GM12878 (cell line): Measurements from ENCODE around the gene SNRNP25. TPM values are rescaled to one million over a fixed set of nuclear protein-coding genes. Genes with fewer than 3 reads are reported as not detected.

ENCODE experiments used
- ATAC-seq: fragments of 200-7000 bp; cut with Tn5 transposase; 3 replicates; pipeline ENCODE4 v1.9.1; 2020; ENCODE audit warnings: mild to moderate bottlenecking, moderate library complexity
- BruUV-seq: library from RNA; stranded (reverse); fragments of 400-500 nt; replicated peaks from 2 replicates; lab custom pipeline; 2021; lab: Mats Ljungman, UMichigan
- CTCF ChIA-PET: fragments of 300-600 bp; sonication (Branson Sonifier 250); formaldehyde crosslinking; extraction: SDS; loops from one replicate; lab custom pipeline; 2021; ENCODE audit warnings: inconsistent platforms; lab: Yijun Ruan, JAX
- POLR2A ChIA-PET: fragments of 350-600 bp; formaldehyde crosslinking; extraction: SDS; loops from one replicate; lab custom pipeline; 2021; ENCODE audit warnings: inconsistent platforms; lab: Charles Lee
- RAD21 ChIA-PET: fragments of 300-600 bp; sonication (Branson Sonifier 250); formaldehyde crosslinking; loops from one replicate; lab custom pipeline; 2023; ENCODE audit warnings: antibody characterized with exemption; ENCODE audit not compliant: unreplicated experiment; lab: Charles Lee
- SMC1A ChIA-PET: fragments of 300-600 bp; sonication (Branson Sonifier 250); formaldehyde crosslinking; loops from one replicate; lab custom pipeline; 2023; ENCODE audit not compliant: unreplicated experiment, uncharacterized antibody; lab: Charles Lee
- DNase-seq: peaks from one replicate; pipeline ENCODE4 v3.0.0-alpha.2; 2011; ENCODE audit warnings: low read depth, low spot score
- FAIRE-seq: peaks from 3 replicates; lab custom pipeline; 2011; peaks lifted over from hg19 to GRCh38; lab: Jason Lieb, UNC
- H2AFZ ChIP-seq: 2 replicates; pipeline ENCODE4 v1.6.0; 2011; ENCODE audit warnings: low read depth, low read length, control low read depth; ENCODE audit not compliant: control insufficient read depth
- H3K27ac ChIP-seq: 2 replicates; pipeline ENCODE4 v1.5.1; 2011; ENCODE audit warnings: control low read depth; ENCODE audit not compliant: control insufficient read depth, insufficient read depth
- H3K27me3 ChIP-seq, 2 experiments: replicated peaks in 1 of 2; 2 replicates each; pipeline versions ENCODE4 v1.6.0 to v1.6.1; 2011; ENCODE audit warnings: low read length in 1 of 2; ENCODE audit not compliant: control insufficient read depth in 2 of 2, insufficient read depth in 2 of 2
- H3K36me3 ChIP-seq, 2 experiments: 2 replicates each; pipeline ENCODE4 v1.5.1; 2011; ENCODE audit warnings: low read length in 1 of 2; ENCODE audit not compliant: control insufficient read depth in 2 of 2, insufficient read depth in 2 of 2
- H3K4me1 ChIP-seq: 2 replicates; pipeline ENCODE4 v1.6.1; 2011; ENCODE audit warnings: mild to moderate bottlenecking, low read length, moderate library complexity, mixed read lengths; ENCODE audit not compliant: control insufficient read depth, insufficient read depth
- H3K4me2 ChIP-seq: 2 replicates; pipeline ENCODE4 v1.6.0; 2011; ENCODE audit warnings: control low read depth; ENCODE audit not compliant: control insufficient read depth, insufficient read depth
- H3K4me3 ChIP-seq: fragments of 200-600 bp; sonication (generic); 2 replicates; pipeline ENCODE4 v1.5.1; 2016
- H3K79me2 ChIP-seq: 2 replicates; pipeline ENCODE4 v1.6.0; 2011; ENCODE audit warnings: low read length; ENCODE audit not compliant: control insufficient read depth, insufficient read depth
- H3K9ac ChIP-seq: 2 replicates; pipeline ENCODE4 v1.8.0; 2011; ENCODE audit warnings: low read length, control low read depth, mixed read lengths; ENCODE audit not compliant: control insufficient read depth, insufficient read depth
- H3K9me3 ChIP-seq: replicated peaks from 3 replicates; pipeline ENCODE4 v1.5.1; 2011; ENCODE audit warnings: mild to moderate bottlenecking, low read length; ENCODE audit not compliant: control insufficient read depth, insufficient read depth
- H4K20me1 ChIP-seq: 2 replicates; pipeline ENCODE4 v1.6.0; 2011; ENCODE audit not compliant: control insufficient read depth, insufficient read depth
- FOXK2 ChIP-seq: fragments of 450-650 bp; IDR thresholded peaks from 2 replicates; pipeline ENCODE4 v1.6.1; 2017; ENCODE audit warnings: mild to moderate bottlenecking, moderate library complexity
- HDAC2 ChIP-seq: fragments of 200-600 bp; sonication (generic); IDR thresholded peaks from 2 replicates; pipeline ENCODE4 v1.6.1; 2017
- MEF2B ChIP-seq: fragments of 450-650 bp; IDR thresholded peaks from 2 replicates; pipeline ENCODE4 v1.6.1; 2018; ENCODE audit warnings: mild to moderate bottlenecking, moderate library complexity; ENCODE audit not compliant: partially characterized antibody, poor library complexity, severe bottlenecking
- NRF1 ChIP-seq: conservative IDR thresholded peaks from 2 replicates; pipeline ENCODE4 v1.6.1; 2011; ENCODE audit warnings: mild to moderate bottlenecking, low read depth, low read length, improper control_type of control experiment
- SUPT20H ChIP-seq: IDR thresholded peaks from 2 replicates; pipeline ENCODE4 v1.6.1; 2011; ENCODE audit warnings: low read depth, mild to moderate bottlenecking, low read length, moderate library complexity, borderline replicate concordance; ENCODE audit not compliant: control insufficient read depth
- ZNF687 ChIP-seq: fragments of 450-650 bp; IDR thresholded peaks from 2 replicates; pipeline ENCODE4 v1.6.1; 2017; ENCODE audit warnings: mild to moderate bottlenecking, moderate library complexity
- WGBS: methylation state at CpG from one replicate; pipeline ENCODE4 v1.1.6; 2016; ENCODE audit warnings: low lambda C conversion rate; ENCODE audit not compliant: insufficient replicate concordance, insufficient coverage; ENCODE audit errors: missing lambda C conversion rate; 5-methylcytosine and 5-hydroxymethylcytosine counted together
- in situ Hi-C: fragments of 300-500 bp; cut with MboI; formaldehyde crosslinking; loops from 9 replicates; pipeline ENCODE4 v1.14.3; 2018; ENCODE audit warnings: mixed read lengths
- intact Hi-C: fragments of 100-400 bp; cut with micrococcal nuclease; formaldehyde crosslinking; loops from one replicate; pipeline ENCODE4 v1.14.2; 2022; ENCODE audit not compliant: unreplicated experiment
- polyA plus RNA-seq, 11 experiments: library from polyadenylated mRNA; depleted of rRNA in 4 of 11; unstranded in 6 of 11; stranded (reverse) in 5 of 11; fragments of >200 nt; fragmentation: Nextera tagmentation in 4 of 11; fragmentation: Illumina TruSeq in 1 of 11; extraction: Ambion mirVana in 4 of 11; extraction: Trizol in 1 of 11; gene quantifications; 1 replicate in 1 of 11; 2 replicates in 10 of 11; pipeline versions ENCODE4 v1.2.1 to v1.2.3, GENCODE V29; 2011 to 2016; ENCODE audit warnings: inconsistent platforms in 2 of 11, missing spikeins in 2 of 11, low read depth in 1 of 11
- total RNA-seq, 4 experiments: library from RNA; depleted of rRNA in 3 of 4; stranded (reverse); fragments of >200 nt in 3 of 4; fragmentation: Illumina TruSeq in 1 of 4; extraction: Trizol in 1 of 4; gene quantifications; 2 replicates each; pipeline versions ENCODE4 v1.2.1 to v1.2.3, GENCODE V29; 2013 to 2021

Gene SNRNP25
- total and polyA plus RNA-seq, 10 of the 15 experiments (the other 5 are each of a cell fraction or from before 2014, with no cell fraction given), result 40.9 to 138 (median 67.2) TPM

DNA sequence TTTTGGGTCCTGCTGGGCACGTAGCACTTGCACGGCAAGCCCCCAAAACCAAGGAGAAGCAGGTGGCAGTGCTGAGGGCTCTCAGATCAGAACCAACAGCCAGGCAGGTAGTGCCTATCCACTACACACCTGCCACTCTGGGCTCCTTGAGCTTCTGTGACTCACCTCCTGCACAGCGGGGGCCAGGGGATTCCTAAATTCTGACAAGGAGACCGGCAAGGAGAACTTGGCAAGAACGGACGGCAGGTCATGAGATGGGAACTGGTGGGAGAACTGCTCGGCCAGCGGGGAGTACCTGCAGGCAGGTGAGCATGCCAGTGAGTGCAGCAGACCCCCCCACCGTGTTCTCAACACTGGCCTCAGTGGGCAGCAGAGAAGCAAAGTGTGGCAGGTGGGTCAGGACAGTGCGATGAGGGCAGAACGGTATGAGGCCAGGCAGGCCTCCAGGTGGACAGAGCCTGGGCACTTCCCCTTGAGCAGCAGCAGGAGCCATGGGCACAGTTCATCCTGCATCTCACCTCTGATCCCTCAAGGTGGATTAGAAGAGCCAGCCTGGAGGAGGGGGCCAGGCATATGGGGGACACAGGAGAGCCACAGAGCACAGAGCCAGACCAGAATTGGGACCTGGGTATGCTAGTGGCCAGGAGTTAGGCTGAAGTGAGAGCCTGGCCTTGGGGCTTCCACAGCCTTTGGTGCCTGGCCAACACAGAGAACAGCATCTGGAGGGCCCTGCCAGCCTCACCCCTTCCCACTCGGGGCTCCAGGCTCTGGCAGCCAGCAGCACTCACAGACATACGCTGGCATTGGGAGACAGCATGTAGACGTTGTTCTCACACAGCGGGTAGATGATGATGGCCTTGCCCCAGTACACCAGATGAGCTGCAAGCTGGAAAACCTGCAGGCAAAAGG, 39.1 kb downstream of the SNRNP25 start (continued):
- TF ChIP-seq ZNF687 (no peak), NRF1 (no peak), SUPT20H (no peak), HDAC2 (no peak)
- TF ChIP-seq, all 136 proteins: peak for 0

GRCh38 chr16:94918-95265, 41.3 kb downstream of the SNRNP25 start:
- POLR2A ChIA-PET, result interaction anchor here (1.3 to 3.2 kb wide), 3 partner anchors 18 to 29 kb away, joined by 3 to 18 read pairs (median 7); no protein-coding TSS in a partner anchor
- RAD21 ChIA-PET, result interaction anchor here (6.5 kb wide), 1 partner anchor 30 kb away, joined by 132 read pairs; no protein-coding TSS in a partner anchor
- Histone ChIP-seq H3K4me2 (no peak overlapping the region), H4K20me1 (no peaks in the 10 kb centered on the region), H3K4me1 (no peaks in the 10 kb centered on the region), H3K27ac (no peak overlapping the region), H3K9ac (no peak overlapping the region), H3K79me2 (no peaks in the 10 kb centered on the region), H3K36me3 (peaks cover 11 to 12% of the 10 kb centered on the region in 2 experiments; a peak in 3 of 4 replicates), H3K27me3 (no peaks in the 10 kb centered on the region), H2AFZ (no peak overlapping the region), H3K4me3 (no peak overlapping the region), H3K9me3 (no peaks in the 10 kb centered on the region)
- SMC1A ChIA-PET, result interaction anchor here (0.7 to 5.7 kb wide), 4 partner anchors 10 to 88 kb away, joined by 3 to 77 read pairs (median 5); no protein-coding TSS in a partner anchor
- WGBS, result 98% methylated on average over 5 of the region's 5 CpGs
- in situ Hi-C loops (no loop called here), intact Hi-C loops (no loop called here)
- CTCF ChIA-PET, result interaction anchor here (1.1 to 7.9 kb wide), 7 partner anchors 10 to 267 kb away, joined by 5 to 319 read pairs (median 27); partner anchors contain the start of genes MPG and RHBDF1
- no peak for TF ChIP-seq MEF2B
- no peak for TF ChIP-seq FOXK2
- ATAC-seq (no peak), DNase-seq (no peak), FAIRE-seq (no peak)
- BruUV-seq, result no TSS peak
